ENCODE measurements around the gene PPP2R3B. TPM values are rescaled to one million over a fixed set of nuclear protein-coding genes. Genes with fewer than 3 reads are reported as not detected.

Gene PPP2R3B
- total RNA-seq, 4 donors from 2014 or later: 4.5 to 12.0 (median 5.7) TPM

GRCh38 chrX:431056-431455, 44.3 kb upstream of the PPP2R3B start:
- TF ChIP-seq CTCF (IDR thresholded peaks at IDR 0.05): no peak
- no peak for DNase-seq (ENCODE audit: low spot score)
- no peak for ATAC-seq (ENCODE audit: low FRiP score)

GRCh38 chrX:429266-429825, 42.6 kb upstream of the PPP2R3B start:
- ATAC-seq (ENCODE audit: low FRiP score) (no peak), DNase-seq (ENCODE audit: low spot score) (no peak)
- TF ChIP-seq CTCF (IDR thresholded peaks at IDR 0.05): no peak

GRCh38 chrX:427812-428725, 41.4 kb upstream of the PPP2R3B start:
- TF ChIP-seq CTCF (IDR thresholded peaks at IDR 0.05): no peak
- no peak for ATAC-seq (ENCODE audit: low FRiP score)

GRCh38 chrX:426881-427280, 40.2 kb upstream of the PPP2R3B start:
- no peak for TF ChIP-seq CTCF (IDR thresholded peaks at IDR 0.05)
- ATAC-seq (ENCODE audit: low FRiP score) (no peak), DNase-seq (ENCODE audit: low spot score) (no peak)

More at GRCh38 chrX:427812-428725, 41.4 kb upstream of the PPP2R3B start:
- no peak for DNase-seq (ENCODE audit: low spot score)

- TF ChIP-seq CTCF (IDR thresholded peaks at IDR 0.05): no peak
- no peak for DNase-seq (ENCODE audit: low spot score)
- no peak for ATAC-seq (ENCODE audit: low FRiP score)
Measured at GRCh38 chrX:425056-425455, 38.3 kb upstream of the PPP2R3B start.

GRCh38 chrX:421646-422391, 35.1 kb upstream of the PPP2R3B start:
- no peak for ATAC-seq (ENCODE audit: low FRiP score)
- no peak for DNase-seq (ENCODE audit: low spot score)
- TF ChIP-seq CTCF (IDR thresholded peaks at IDR 0.05): no peak
